Left colon (tissue), 2 donors: ENCODE data around the gene PRPSAP2. TPM values are rescaled to one million over a fixed set of nuclear protein-coding genes. Genes with fewer than 3 reads are reported as not detected.
A peak's percentile ranks its signal among the peaks of the same experiment; 100 is the strongest.
"Not testable (repeated sequence)": the region's sequence is repeated elsewhere in the genome, so short reads cannot be mapped to it uniquely, and the experiment has no call there.

Experiments
- ATAC-seq: fragments of 200-7000 bp; cut with Tn5 transposase; one replicate; pipeline ENCODE4 v1.9.1; 2020; ENCODE audit warnings: mild to moderate bottlenecking, moderate library complexity
- DNase-seq, 2 donors: peaks; one replicate each; pipeline ENCODE4 v3.0.0-alpha.2; 2020
- intact Hi-C, 2 donors: fragments of 100-400 bp; cut with DNase I in 1 of 2; cut with micrococcal nuclease in 1 of 2; formaldehyde crosslinking; loops; one replicate each; pipeline versions ENCODE4 v1.11.2 to v1.14.0; 2022; cut with DNase I, micrococcal nuclease
- total RNA-seq, 2 donors: library from RNA; stranded (reverse); fragmentation: NEBNext Ultra II Directional; extraction: Animal tissue kit (Norgen Biotek cat#: 25700); gene quantifications; one replicate each; pipeline ENCODE4 v1.2.1, GENCODE V29; 2021
- donor health status: DM: no; HTN: no; CAD: no.
- donor health status: DM: yes; HTN: yes; CAD: no.

PRPSAP2 gene
- total RNA-seq, 2 donors from 2014 or later, result 27.1 to 31.5 TPM

- ATAC-seq (no peak), DNase-seq (no peak)
- intact Hi-C loops, result no loop called here
These were observed 19.2 kb downstream of the PRPSAP2 start for GRCh38 chr17:18877104-18877645.

GRCh38 chr17:18888766-18889290 lies 30.9 kb downstream of the PRPSAP2 start:
- no peak for ATAC-seq
- no peak for DNase-seq
- intact Hi-C loops, result no loop called here

GRCh38 chr17:18889658-18890057 lies 31.7 kb downstream of the PRPSAP2 start:
- ATAC-seq (no peak), DNase-seq (no peak)
- intact Hi-C loops, result no loop called here

- no peak for DNase-seq
- ATAC-seq, result no peak
These were observed 33.6 kb downstream of the PRPSAP2 start for GRCh38 chr17:18891541-18891940.

GRCh38 chr17:18896146-18896545 lies 38.2 kb downstream of the PRPSAP2 start:
- ATAC-seq (no peak), DNase-seq (no peak)
- intact Hi-C loops, result no loop called here

More at GRCh38 chr17:18891541-18891940, 33.6 kb downstream of the PRPSAP2 start:
- intact Hi-C loops, result no loop called here

- no peak for DNase-seq
- intact Hi-C loops, result no loop called here
- no peak for ATAC-seq
These were observed 39.0 kb downstream of the PRPSAP2 start for GRCh38 chr17:18896947-18897346.

- intact Hi-C loops, result no loop called here
- no peak for DNase-seq
- no peak for ATAC-seq
These were observed 46.6 kb downstream of the PRPSAP2 start for GRCh38 chr17:18904482-18904881.

GRCh38 chr17:18905226-18905625 lies 47.3 kb downstream of the PRPSAP2 start:
- DNase-seq (no peak), ATAC-seq (no peak)
- intact Hi-C loops, result no loop called here

- intact Hi-C loops, result no loop called here
- ATAC-seq, result no peak
- DNase-seq, result no peak
These were observed 52.4 kb downstream of the PRPSAP2 start for GRCh38 chr17:18910326-18910725.

- no peak for ATAC-seq
- intact Hi-C loops, result no loop called here
- DNase-seq, result no peak
These were observed 53.0 kb downstream of the PRPSAP2 start for GRCh38 chr17:18910881-18911280.

- intact Hi-C loops, result no loop called here
- DNase-seq (no peak), ATAC-seq (no peak)
These were observed 59.0 kb downstream of the PRPSAP2 start for GRCh38 chr17:18916816-18917500.

GRCh38 chr17:18917506-18918032 lies 59.6 kb downstream of the PRPSAP2 start:
- intact Hi-C loops, result no loop called here
- ATAC-seq (no peak), DNase-seq (no peak)

GRCh38 chr17:18919963-18920362 lies 62.0 kb downstream of the PRPSAP2 start:
- peak; percentile 94 for ATAC-seq
- intact Hi-C loops, result no loop called here
- DNase-seq, result peak; percentile 44 to 58

- intact Hi-C loops, result no loop called here
- ATAC-seq (peak; percentile 5), DNase-seq (no peak)
These were observed 63.0 kb downstream of the PRPSAP2 start for GRCh38 chr17:18920911-18921441.

- DNase-seq (no peak), ATAC-seq (no peak)
- intact Hi-C loops, result no loop called here
These were observed 63.6 kb downstream of the PRPSAP2 start for GRCh38 chr17:18921485-18921884.

GRCh38 chr17:18921912-18922451 lies 64.1 kb downstream of the PRPSAP2 start:
- DNase-seq, result no peak
- ATAC-seq, result peak; percentile 67
- intact Hi-C loops, result no loop called here

GRCh38 chr17:18922596-18922995 lies 64.7 kb downstream of the PRPSAP2 start:
- DNase-seq, ATAC-seq, intact Hi-C loops: not testable (repeated sequence)

GRCh38 chr17:18925187-18925586 lies 67.3 kb downstream of the PRPSAP2 start:
- intact Hi-C loops, result no loop called here
- ATAC-seq (no peak), DNase-seq (no peak)

- DNase-seq, result no peak
- intact Hi-C loops, result no loop called here
- ATAC-seq, result no peak
These were observed 70.7 kb downstream of the PRPSAP2 start for GRCh38 chr17:18928628-18929125.
